Astrocyte (in vitro differentiated cells and primary cell): ENCODE data around the gene ZDHHC11. TPM values are rescaled to one million over a fixed set of nuclear protein-coding genes. Genes with fewer than 3 reads are reported as not detected.
"Not testable (repeated sequence)": the region's sequence is repeated elsewhere in the genome, so short reads cannot be mapped to it uniquely, and the experiment has no call there.

Experiments
- DNase-seq: peaks from one replicate; pipeline ENCODE4 v3.0.0-alpha.2; 2010; ENCODE audit warnings: low read depth
- FAIRE-seq: peaks from 2 replicates; lab custom pipeline; 2011; peaks lifted over from hg19 to GRCh38; lab: Jason Lieb, UNC
- H2AFZ ChIP-seq: 2 replicates; pipeline ENCODE4 v1.6.0; 2012; ENCODE audit warnings: low read depth, low read length, inconsistent platforms
- H3K27ac ChIP-seq: 2 replicates; pipeline ENCODE4 v1.5.1; 2011; ENCODE audit warnings: low read depth, low read length, inconsistent platforms
- H3K27me3 ChIP-seq: 2 replicates; pipeline ENCODE4 v1.6.0; 2011; ENCODE audit warnings: low read length, inconsistent platforms; ENCODE audit not compliant: insufficient read depth
- H3K36me3 ChIP-seq: 2 replicates; pipeline ENCODE4 v1.5.1; 2011; ENCODE audit warnings: low read length, inconsistent platforms; ENCODE audit not compliant: insufficient read depth
- H3K4me1 ChIP-seq: 2 replicates; pipeline ENCODE4 v1.5.1; 2011; ENCODE audit warnings: low read length, inconsistent platforms; ENCODE audit not compliant: insufficient read depth
- H3K4me2 ChIP-seq: 2 replicates; pipeline ENCODE4 v1.6.0; 2012; ENCODE audit warnings: low read length, inconsistent platforms
- H3K4me3 ChIP-seq: 2 replicates; pipeline ENCODE4 v1.5.1; 2011; ENCODE audit warnings: low read depth, mild to moderate bottlenecking, low read length, inconsistent platforms; ENCODE audit not compliant: insufficient read depth
- H3K79me2 ChIP-seq: 2 replicates; pipeline ENCODE4 v1.6.0; 2012; ENCODE audit warnings: mild to moderate bottlenecking, low read length, inconsistent platforms; ENCODE audit not compliant: insufficient read depth
- H3K9ac ChIP-seq: 2 replicates; pipeline ENCODE4 v1.6.0; 2012; ENCODE audit warnings: mild to moderate bottlenecking, low read length, inconsistent platforms
- H3K9me3 ChIP-seq: 2 replicates; pipeline ENCODE4 v1.5.1; 2012; ENCODE audit warnings: low read depth, mild to moderate bottlenecking, low read length, inconsistent platforms; ENCODE audit not compliant: insufficient read depth
- H4K20me1 ChIP-seq: 2 replicates; pipeline ENCODE4 v1.6.0; 2012; ENCODE audit warnings: low read length, inconsistent platforms; ENCODE audit not compliant: insufficient read depth
- H3K27ac Mint-ChIP-seq: one replicate; pipeline ENCODE4 v1.8.0; 2021; ENCODE audit warnings: mild to moderate bottlenecking, mixed read lengths; ENCODE audit not compliant: unreplicated experiment
- H3K27me3 Mint-ChIP-seq: one replicate; pipeline ENCODE4 v1.8.0; 2021; ENCODE audit warnings: low read depth, mixed read lengths; ENCODE audit not compliant: unreplicated experiment
- H3K36me3 Mint-ChIP-seq: one replicate; pipeline ENCODE4 v1.8.0; 2021; ENCODE audit warnings: low read depth, mixed read lengths; ENCODE audit not compliant: unreplicated experiment
- H3K4me1 Mint-ChIP-seq: one replicate; pipeline ENCODE4 v1.8.0; 2021; ENCODE audit warnings: low read depth, mixed read lengths; ENCODE audit not compliant: unreplicated experiment
- H3K4me3 Mint-ChIP-seq: one replicate; pipeline ENCODE4 v1.8.0; 2021; ENCODE audit warnings: mild to moderate bottlenecking, moderate library complexity, mixed read lengths; ENCODE audit not compliant: unreplicated experiment
- H3K9me3 Mint-ChIP-seq: one replicate; pipeline ENCODE4 v1.8.0; 2021; ENCODE audit warnings: mild to moderate bottlenecking, mixed read lengths; ENCODE audit not compliant: unreplicated experiment
- EZH2 ChIP-seq: IDR thresholded peaks from 2 replicates; pipeline ENCODE4 v1.6.1; 2012; ENCODE audit warnings: mild to moderate bottlenecking, low read length, inconsistent platforms; ENCODE audit not compliant: insufficient read depth
- total RNA-seq: library from RNA; stranded (reverse); gene quantifications from 2 replicates; pipeline ENCODE4 v1.2.1, GENCODE V29; 2021

Gene ZDHHC11
- total RNA-seq, 1 donor from 2014 or later: 15.9 TPM

GRCh38 chr5:773517-774264, 77.1 kb downstream of the ZDHHC11 start:
- no peak overlapping the region for H3K9ac ChIP-seq
- no peak overlapping the region for H2AFZ ChIP-seq
- DNase-seq: no peak
- H3K27me3 ChIP-seq: peaks cover 6% of the 10 kb centered on the region
- H3K4me3 ChIP-seq: no peak overlapping the region
- no peak for FAIRE-seq
- no peak overlapping the region for H3K27ac Mint-ChIP-seq
- H3K27ac ChIP-seq: no peak overlapping the region
- peaks cover 4% of the 10 kb centered on the region for H3K9me3 Mint-ChIP-seq
- no peak overlapping the region for H3K4me3 Mint-ChIP-seq
- H3K4me1 ChIP-seq: no peaks in the 10 kb centered on the region
- H3K9me3 ChIP-seq: no peaks in the 10 kb centered on the region
- H3K36me3 ChIP-seq: no peaks in the 10 kb centered on the region
- H3K36me3 Mint-ChIP-seq: peaks cover 2% of the 10 kb centered on the region
- H3K4me1 Mint-ChIP-seq: no peaks in the 10 kb centered on the region
- peaks cover 22% of the 10 kb centered on the region for H3K27me3 Mint-ChIP-seq
- TF ChIP-seq EZH2: no peak
- no peaks in the 10 kb centered on the region for H4K20me1 ChIP-seq
- H3K4me2 ChIP-seq: no peak overlapping the region
- no peaks in the 10 kb centered on the region for H3K79me2 ChIP-seq

- H3K36me3 ChIP-seq, FAIRE-seq, H3K4me1 ChIP-seq, H3K27ac Mint-ChIP-seq, DNase-seq, H4K20me1 ChIP-seq, H3K9me3 ChIP-seq, H2AFZ ChIP-seq, H3K9ac ChIP-seq, H3K36me3 Mint-ChIP-seq, H3K9me3 Mint-ChIP-seq, H3K4me1 Mint-ChIP-seq, H3K4me3 ChIP-seq, H3K4me2 ChIP-seq, H3K27me3 ChIP-seq, H3K27ac ChIP-seq, H3K4me3 Mint-ChIP-seq, H3K79me2 ChIP-seq: not testable (repeated sequence)
- H3K27me3 Mint-ChIP-seq: peaks cover 22% of the 10 kb centered on the region
These were observed 77.9 kb downstream of the ZDHHC11 start for GRCh38 chr5:772931-773330.

DNA sequence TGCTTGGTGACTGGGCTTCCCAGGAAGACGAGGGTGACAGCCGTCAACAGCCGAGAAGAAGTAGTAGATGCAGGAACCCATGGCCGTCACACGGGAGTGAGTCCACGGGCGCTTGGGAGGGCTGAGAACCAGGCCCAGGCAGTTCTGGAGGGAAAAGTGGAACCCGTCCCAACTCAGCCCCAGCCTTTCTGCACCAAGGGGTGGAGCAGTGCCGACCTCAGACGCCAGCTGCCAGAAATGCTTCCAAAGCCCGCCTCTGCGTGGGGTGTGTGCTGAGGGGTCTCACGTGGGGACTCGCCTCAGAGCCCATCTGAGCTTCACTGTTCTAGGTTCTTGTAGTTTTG, 78.3 kb downstream of the ZDHHC11 start:
- H3K4me2 ChIP-seq: not testable (repeated sequence)

GRCh38 chr5:771841-772546, 78.8 kb downstream of the ZDHHC11 start:
- H3K27me3 Mint-ChIP-seq: peaks cover 18% of the 10 kb centered on the region
- H3K9me3 ChIP-seq, H3K4me3 Mint-ChIP-seq, H4K20me1 ChIP-seq, H3K36me3 Mint-ChIP-seq, FAIRE-seq, H3K27ac Mint-ChIP-seq, H3K27ac ChIP-seq, H3K9ac ChIP-seq, H3K4me3 ChIP-seq, H3K9me3 Mint-ChIP-seq, H3K4me2 ChIP-seq, DNase-seq, H2AFZ ChIP-seq, H3K4me1 Mint-ChIP-seq, H3K36me3 ChIP-seq, H3K27me3 ChIP-seq, H3K4me1 ChIP-seq, H3K79me2 ChIP-seq: not testable (repeated sequence)

More for the DNA sequence above, 78.3 kb downstream of the ZDHHC11 start:
- H3K36me3 ChIP-seq, H4K20me1 ChIP-seq, H3K4me1 Mint-ChIP-seq, H3K79me2 ChIP-seq, H3K9ac ChIP-seq, H2AFZ ChIP-seq, FAIRE-seq, H3K27me3 ChIP-seq, H3K27ac Mint-ChIP-seq, H3K36me3 Mint-ChIP-seq, H3K27ac ChIP-seq, H3K4me3 Mint-ChIP-seq, H3K9me3 Mint-ChIP-seq, H3K9me3 ChIP-seq, H3K4me1 ChIP-seq, DNase-seq, H3K4me3 ChIP-seq: not testable (repeated sequence)
- peaks cover 22% of the 10 kb centered on the region for H3K27me3 Mint-ChIP-seq

- H3K27me3 ChIP-seq, H3K4me3 Mint-ChIP-seq, H3K4me2 ChIP-seq, FAIRE-seq, H4K20me1 ChIP-seq, H3K27ac ChIP-seq, DNase-seq, H3K4me3 ChIP-seq, H3K36me3 ChIP-seq, H3K4me1 ChIP-seq, H3K9me3 ChIP-seq, H3K27ac Mint-ChIP-seq, H3K9ac ChIP-seq, H3K4me1 Mint-ChIP-seq, H2AFZ ChIP-seq, H3K79me2 ChIP-seq, H3K9me3 Mint-ChIP-seq, H3K36me3 Mint-ChIP-seq: not testable (repeated sequence)
- peaks cover 17% of the 10 kb centered on the region for H3K27me3 Mint-ChIP-seq
These were observed 79.6 kb downstream of the ZDHHC11 start for GRCh38 chr5:771087-771781.
